Fibroblast of skin of right biceps (primary cell): ENCODE data around the gene CRYZL1.
"Not testable (repeated sequence)": the region's sequence is repeated elsewhere in the genome, so short reads cannot be mapped to it uniquely, and the experiment has no call there.

Experiments
- DNase-seq: peaks from one replicate; pipeline ENCODE4 v3.0.0-alpha.2; 2013

CRYZL1 gene

DNA sequence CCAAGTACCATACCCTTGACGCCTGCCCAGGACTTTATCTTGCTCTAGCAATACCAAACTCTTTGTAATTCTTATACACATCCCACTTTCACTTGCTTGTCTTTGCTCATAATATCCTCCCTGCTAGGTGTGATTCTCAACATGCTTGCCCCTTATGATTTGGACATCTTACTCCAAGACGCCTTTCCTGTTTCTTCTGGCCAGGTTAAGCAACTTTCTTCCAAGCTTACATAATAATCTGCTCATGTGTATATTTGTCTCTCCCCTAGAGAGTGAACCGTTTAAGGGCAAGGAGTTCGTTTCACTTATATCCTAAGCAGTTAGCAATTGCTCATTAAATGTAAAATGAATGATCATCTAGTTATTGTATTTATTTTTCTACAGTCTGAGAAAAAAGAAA, 21.8 kb downstream of the CRYZL1 start:
- DNase-seq = no peak

DNA sequence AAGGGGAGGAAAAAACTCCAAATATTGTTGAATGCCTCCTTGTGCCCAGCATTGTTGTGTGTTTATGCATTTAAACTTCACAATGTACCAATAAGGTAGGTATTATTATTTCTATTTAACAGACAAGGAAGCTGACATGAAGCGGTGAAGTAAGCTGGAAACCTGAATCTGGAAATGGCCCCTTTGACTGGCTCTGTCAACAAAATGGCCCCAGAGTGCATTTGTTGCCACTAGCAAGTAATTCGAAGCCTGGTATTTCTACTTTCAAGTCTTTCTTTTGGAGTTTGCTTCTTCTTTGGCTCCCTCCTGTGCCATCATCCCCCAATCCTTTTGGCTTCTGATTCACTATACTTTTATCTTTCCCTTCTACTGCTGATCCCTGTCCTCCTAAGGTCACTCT, 23.1 kb downstream of the CRYZL1 start:
- no peak for DNase-seq

DNA sequence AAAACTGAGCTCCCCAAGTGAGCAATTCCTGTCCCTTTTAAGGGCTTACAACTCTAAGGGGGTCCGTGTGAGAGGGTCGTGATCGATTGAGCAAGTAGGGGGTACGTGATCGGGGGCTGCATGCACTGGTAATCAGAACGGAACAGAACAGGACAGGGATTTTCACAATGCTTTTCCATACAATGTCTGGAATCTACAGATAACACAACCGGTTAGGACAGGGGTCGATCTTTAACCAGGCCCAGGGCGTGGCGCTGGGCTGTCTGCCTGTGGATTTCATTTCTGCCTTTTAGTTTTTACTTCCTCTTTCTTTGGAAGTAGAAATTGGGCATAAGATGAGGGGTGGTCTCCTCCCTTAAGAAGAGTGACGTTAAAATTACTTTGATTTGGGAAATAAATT, 24.0 kb downstream of the CRYZL1 start:
- not testable (repeated sequence) for DNase-seq

DNA sequence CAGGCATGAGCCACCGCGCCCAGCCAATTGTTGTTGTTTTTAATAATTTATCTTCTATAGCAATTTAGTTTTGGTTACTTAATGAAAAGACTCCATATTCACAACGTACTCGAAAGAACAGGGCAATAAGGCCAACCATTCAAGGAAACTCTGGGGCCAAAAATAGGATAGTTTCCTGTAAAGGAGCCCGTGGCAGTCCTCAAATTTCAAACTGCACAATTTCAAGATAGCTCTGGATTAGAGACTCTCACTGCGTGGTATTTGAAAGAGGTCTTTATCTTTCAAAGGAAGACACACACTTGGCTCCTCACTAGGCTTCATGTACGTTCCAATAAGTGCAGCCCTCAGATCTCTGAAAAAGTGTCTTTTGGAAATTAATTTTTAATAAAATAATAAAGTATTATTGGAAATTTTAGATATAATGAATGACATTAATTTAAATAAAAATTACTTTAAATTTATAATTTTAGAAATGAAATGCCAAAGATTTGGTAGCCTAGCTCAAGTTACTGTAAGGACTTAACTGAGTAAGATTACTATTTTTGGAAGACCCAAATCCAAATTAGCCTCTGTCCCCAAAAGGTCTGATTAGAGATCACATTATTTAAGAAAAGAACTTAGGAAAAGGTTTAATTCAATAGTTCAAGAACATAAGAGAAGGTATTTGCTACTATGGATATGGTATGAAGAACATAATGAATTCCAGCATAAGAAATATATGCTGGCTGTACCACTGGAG, 30.4 kb downstream of the CRYZL1 start:
- no peak for DNase-seq

DNA sequence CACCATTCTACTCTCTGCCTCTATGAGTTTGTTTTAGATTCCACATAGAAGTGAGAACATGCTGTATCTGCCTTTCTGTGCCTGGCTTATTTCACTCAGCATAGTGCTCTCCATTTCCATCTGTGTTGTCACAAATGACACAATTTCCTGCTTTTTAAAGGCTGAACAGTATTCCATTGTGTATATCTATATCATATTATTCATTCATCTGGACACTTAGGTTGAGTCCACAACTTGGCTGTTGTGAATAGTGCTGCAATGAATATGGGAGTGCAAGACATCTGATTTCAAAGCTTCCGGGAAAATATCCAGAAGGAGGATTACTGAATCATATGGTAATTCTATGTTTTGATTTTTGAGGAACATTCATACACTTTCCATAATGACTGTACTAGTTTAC, 33.0 kb downstream of the CRYZL1 start:
- DNase-seq = peak; percentile 8

DNA sequence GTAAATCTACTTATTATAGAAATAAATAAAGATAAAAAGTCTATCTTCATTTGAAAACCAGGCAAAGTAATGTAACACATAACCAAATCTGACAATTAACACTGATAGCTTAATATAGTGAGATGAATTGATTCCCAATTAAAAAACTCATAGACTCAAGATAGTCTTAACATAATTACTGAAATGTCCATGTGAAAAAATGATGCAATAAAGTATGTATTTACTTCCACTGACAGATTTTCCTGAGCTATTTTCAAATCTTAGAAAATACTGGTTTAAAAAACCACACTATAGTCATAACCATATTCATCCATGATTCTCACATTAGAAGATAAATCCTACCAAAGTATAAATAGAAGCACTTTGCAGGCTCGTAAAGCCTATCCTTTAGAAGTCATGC, 43.5 kb downstream of the CRYZL1 start:
- no peak for DNase-seq

DNA sequence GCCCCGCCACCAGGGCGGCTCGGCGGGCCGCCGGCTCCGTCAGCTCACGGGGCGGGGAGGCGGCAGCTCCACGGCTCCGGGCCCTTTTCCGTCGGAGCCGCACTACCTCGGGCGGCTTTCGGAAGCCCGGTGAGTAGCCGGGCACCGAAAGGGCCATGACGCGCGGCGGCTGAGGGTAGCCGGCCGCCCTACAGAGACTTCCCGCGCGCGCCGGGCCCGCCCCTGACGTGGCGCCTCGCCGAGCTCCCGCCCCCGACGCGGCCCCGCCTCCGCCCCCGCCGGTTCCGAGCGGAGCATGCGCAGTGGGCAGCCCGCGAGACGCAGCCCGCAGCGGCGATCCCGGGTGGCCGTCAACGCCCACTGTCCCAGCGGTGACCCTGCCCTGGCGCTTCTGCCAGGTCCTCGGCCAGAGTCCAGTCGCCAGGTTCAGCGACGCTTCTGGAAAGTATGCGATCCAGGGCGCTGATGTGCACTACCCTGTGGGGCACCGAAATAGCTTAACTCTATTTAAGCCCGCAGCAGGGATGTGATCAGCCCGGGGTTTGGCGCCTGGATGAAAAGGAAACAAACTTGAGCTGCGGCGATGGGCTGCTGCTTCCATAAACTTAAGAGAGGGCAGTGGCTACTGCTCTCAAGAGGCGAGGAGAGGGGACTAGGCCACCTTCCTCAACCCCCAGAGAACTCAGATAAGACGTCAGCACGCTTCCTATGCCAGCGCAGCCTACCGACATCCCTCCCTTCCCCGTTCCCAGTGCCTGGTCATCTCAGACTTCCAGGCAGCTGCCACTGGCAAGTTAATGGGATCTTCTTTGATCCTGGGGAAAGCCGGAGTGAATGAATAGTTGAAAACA, 52.8 kb downstream of the CRYZL1 start, which contains the start of gene DONSON:
Gene DONSON (minus strand): TSS at position 200 of the 851 bp plus-strand sequence. CDS start 43 bp downstream, at position 157.
- peak; percentile 83 for DNase-seq

DNA sequence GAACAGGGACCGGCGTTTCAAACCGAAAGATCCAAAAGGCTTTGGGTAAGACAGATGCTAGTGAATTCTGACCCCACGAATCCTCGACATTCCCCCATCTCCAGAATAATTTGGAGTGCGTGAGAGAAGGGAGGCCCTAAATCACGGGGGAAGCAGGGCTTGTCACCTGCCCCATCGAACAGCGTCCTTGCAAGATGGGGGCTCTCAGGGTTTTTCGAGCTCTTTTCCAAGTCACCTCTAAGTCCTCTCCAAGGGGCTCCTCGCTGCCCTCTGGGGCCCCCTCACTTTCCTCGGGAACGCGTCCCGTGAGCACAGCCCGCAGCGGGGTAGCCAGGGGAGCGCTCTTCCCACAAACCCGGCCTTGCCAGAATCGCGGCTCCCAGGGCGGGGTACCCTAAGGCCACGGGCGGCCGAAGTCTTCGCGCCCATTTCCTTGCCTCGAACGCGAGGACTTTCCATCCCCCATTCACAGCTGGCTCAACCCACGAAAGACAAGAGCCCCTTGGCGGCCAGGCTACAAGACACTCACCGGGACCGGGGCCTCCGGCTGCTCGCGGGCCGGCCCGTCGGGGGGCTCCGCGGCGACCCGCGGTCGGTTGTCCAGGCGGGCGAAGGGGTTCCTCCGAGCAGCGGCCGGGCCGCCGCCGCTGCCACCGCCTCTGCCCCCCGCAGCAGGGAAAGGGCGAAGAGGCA, 53.6 kb downstream of the CRYZL1 start:
- DNase-seq = peak; percentile 38

DNA sequence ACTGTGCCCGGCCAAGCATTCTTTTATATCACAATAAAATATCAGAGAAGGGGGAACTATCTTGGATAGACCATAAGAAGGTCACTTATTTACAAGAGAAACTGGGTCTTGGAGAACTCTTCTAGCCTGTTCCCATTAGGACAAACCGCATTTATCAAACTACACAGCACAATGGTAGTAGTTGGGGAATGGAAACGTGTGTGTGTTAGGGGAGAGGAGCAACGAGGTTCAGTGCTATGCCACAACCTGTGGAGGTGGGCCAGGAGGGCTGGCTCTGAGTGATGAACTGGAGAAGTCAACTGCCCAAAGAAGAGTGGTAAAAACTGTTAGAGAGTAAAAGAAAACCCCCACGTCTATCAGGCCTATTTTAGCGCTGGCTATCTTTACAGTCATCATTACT, 54.6 kb downstream of the CRYZL1 start:
- no peak for DNase-seq

DNA sequence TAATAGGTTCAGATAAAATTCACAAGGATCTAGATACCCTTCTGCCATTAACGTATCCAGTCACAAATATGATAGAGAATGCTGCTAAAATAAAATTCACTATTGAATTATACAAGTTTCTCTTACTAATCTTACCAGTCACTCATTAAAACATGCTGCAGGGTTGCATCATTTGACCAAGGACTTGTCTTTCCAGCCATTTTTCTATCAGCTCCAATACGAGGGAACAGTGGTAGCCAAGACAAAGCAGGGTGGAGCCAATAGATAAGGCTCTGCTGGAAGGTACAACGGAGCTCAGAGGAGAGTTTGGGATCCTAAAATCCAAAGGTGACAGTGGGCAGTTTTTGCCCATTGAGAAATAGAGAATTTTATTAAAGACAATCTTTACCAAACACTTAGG, 57.1 kb downstream of the CRYZL1 start:
- DNase-seq = no peak

DNA sequence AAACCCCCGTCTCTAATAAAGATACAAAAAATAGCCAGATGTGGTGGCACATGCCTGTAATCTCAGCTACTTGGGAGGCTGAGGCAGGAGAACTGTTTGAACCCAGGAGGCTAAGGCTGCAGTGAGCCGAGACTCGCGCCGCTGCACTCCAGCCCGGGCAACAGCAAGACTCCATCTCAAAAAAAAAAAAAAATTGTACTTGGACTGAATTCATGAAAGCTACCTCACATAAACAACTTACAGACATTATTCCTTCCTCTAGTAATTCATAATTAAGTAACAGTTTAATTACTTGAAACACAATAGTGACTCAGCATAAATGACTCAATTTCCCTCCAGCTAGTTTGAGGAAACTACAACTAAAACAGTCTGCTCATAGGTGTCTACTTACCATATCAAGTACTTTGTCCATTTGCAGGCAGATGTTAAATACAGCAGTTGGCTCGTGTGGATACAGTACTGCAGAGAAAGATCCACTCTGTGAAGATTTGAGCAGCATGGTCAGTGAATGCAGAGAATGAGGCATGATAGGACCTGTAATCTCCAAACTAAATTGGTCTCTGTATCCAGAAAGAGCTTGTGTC, 62.5 kb downstream of the CRYZL1 start:
- peak; percentile 14 for DNase-seq

DNA sequence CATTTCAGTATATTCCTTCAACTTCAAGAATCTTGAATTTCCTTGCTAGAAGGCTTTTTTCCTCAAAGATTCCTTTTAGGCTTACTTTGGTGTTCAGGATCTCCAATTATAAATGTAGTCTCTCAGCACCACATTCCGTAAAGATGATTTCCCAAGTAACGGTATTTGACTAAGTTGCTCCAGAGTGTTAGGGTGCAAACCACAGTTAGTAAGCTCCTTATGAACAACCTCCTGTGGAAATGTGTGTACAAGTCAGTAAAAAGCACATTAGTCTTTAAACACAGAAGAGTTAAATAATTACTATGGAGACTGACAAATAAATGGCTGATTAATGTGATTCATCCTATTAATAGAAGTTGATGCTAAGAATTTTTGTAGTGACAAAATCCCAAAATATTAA, 63.3 kb downstream of the CRYZL1 start:
- peak; percentile 65 for DNase-seq

DNA sequence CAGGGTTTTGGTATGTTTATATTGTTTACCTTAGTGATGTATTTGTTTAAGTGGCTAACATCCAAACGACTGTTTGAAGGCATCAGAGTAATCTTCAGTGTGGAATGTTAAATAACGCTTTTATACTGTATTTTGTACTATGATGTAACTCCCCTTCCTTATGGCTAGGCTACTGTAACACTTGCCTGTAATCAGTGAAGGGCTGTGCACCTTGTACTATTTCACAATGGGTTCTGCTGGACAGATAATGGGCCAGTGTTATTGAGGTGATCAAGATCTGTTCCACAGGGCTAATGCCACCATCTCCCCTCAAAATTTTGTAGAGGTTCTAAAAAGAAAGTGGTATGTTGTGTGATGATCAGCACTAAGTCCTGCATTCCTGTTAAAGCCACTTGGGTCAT, 64.8 kb downstream of the CRYZL1 start:
- not testable (repeated sequence) for DNase-seq

DNA sequence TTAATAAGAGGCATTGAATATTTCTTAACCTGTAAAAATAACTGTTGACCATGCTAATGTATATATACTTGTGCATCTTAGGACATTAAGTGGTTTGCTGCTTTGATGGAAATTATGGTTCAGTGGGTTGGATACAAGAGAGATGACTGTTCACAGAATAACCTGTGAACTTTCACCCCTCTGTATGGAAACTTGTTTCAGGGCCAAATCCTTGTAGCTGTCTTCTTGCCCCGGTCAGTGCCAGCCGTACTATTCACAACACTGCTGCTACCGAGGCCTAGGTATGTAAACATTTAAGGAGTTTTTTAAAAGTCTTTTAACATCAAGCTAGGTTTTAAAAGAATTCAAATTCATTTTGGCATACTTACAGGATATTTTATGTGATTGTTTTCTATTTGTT, 69.2 kb downstream of the CRYZL1 start:
- DNase-seq = no peak

DNA sequence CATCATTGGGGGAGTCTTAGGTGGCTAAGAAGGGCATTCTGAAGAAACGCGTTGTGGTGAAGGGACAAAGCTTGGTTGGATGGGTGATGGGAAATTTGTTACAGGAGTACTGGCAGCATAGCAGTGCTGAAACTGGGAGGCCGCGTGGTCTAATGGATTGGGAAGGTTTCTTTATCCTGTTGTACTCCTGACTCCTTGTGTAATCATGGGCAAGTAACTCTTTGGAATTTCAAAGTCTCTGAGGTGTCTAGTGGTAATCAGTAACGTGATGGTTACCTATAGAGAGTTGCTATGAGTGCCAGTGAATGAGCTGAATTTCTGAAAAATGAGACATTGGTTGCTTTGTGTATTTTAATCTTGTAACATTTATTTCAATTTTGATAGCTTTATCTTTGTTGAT, 71.5 kb downstream of the CRYZL1 start:
- no peak for DNase-seq

DNA sequence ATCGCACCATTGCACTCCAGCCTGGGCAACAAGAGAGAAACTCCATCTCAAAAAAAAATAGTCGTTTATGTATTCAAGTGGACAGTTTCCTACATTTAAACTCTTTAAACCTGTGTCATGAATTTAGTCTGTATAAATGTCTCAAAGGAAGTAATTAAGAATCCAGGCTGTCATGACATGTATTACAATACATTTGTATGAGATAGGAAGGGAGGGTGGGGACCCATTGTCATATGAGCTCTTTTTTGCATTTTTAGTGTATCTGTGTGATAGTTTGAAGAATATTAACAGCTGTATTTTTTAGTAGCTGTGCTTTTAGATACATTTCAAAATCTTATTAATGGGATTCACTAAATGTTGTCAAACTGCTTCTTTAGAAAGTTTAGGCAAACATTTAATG, 73.1 kb downstream of the CRYZL1 start:
- DNase-seq = no peak

DNA sequence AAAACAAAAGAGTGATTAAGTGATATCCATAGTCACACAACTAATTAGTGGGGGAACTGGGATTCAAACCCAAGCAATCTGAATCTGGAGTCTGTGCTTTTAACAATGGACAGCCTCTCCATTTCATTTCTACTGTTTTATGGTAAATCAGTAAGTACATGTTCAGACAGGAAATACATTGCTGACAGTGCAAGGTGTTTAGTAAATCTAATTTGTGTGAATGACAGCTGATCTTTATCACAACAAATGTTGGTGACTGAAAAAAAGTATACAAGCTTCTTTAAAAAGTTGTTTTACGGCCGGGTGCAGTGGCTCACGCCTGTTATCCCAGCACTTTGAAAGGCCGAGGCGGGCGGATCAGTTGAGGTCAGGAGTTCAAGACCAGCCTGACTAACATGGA, 73.6 kb downstream of the CRYZL1 start:
- no peak for DNase-seq

DNA sequence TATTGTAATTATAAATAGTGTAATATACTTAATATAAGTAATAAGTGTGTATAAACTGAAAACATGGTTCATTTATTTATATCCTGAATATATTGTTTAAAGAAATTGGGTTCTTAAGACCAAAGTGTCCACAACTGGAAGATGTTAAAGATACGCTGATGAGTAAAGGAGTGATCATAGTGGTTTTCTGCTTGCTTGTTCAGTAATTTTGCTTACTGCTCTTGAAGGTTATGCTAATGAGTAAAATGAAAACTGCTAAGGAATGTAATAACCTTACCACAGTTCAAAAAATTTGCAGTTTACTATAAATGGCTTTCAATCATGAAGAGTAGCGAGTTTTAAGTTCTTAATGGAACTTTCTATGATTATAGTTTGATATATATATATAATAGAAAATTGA, 75.0 kb downstream of the CRYZL1 start:
- peak; percentile 9 for DNase-seq

DNA sequence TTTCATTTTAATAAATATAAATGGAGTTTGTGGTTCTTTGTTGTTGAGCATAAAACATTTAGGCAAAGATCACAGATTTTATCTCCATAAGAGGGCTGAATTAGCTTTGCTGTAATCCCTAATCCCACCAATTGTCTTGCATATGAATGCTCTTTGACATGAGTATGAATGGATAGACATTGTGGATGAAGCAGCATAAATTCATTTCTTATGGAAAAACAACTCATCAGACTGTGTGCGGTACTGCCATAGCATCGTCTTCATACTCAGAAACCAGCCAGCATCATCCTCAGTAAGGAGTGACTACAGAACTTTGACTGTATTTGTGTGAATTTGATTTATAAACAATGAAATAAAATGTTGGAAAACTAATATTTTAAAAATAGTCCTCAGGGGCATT, 79.2 kb downstream of the CRYZL1 start:
- no peak for DNase-seq

DNA sequence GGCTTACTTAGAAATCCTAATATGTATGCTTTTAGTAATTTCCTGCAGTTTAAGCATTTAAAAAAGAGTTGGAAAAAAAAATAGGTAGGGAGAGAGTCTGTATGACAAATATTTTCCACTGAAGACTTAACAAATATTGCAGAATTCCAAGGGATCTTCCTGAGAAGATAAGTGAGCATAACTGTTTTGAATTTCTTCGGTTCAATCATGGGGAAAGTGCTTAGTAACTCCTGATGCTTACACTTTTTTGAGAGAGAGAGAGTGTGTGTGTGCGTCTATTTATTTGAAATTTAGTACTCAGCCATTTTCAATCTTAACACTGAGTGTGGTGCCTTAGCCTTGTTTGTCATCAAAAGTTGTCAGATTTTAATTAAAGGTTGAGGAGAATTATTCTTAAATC, 80.2 kb downstream of the CRYZL1 start:
- no peak for DNase-seq

DNA sequence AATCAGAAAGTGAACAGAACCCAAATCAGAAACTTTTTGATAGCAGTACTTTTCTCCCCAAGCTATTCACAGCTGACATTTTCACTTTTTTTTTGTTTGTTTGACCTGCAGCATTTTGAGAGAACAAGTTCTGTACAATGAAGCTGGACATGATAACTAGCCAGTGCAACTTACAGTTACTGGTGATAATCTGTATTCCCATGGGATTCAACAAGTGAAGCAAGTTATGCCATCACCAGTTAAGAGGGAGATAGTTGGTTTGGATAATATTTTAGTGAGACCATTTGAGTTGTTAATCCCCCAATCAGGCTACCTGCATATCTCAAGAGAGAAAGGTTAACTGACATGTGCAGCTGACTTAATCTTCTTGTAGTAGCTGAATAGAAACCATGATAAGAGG, 80.6 kb downstream of the CRYZL1 start:
- no peak for DNase-seq

DNA sequence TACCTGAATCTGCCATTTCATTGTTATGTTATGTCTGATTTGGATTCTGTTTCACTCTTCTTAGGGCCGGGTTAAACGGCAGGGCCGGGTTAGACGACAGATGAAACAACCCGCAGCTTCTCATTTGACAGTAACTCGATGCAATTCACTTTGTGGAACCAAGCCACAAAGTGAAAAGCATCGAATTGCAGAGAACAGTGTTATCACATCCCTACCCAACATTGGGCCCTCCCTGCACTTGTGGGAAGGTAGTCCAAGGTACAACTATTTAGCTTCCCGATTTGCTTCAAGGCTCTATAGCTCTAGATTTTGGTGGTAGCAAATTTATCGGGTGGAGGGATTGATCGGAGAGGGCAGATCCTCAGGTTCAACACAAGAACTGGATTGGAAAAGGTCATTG, 81.7 kb downstream of the CRYZL1 start:
- DNase-seq = no peak

DNA sequence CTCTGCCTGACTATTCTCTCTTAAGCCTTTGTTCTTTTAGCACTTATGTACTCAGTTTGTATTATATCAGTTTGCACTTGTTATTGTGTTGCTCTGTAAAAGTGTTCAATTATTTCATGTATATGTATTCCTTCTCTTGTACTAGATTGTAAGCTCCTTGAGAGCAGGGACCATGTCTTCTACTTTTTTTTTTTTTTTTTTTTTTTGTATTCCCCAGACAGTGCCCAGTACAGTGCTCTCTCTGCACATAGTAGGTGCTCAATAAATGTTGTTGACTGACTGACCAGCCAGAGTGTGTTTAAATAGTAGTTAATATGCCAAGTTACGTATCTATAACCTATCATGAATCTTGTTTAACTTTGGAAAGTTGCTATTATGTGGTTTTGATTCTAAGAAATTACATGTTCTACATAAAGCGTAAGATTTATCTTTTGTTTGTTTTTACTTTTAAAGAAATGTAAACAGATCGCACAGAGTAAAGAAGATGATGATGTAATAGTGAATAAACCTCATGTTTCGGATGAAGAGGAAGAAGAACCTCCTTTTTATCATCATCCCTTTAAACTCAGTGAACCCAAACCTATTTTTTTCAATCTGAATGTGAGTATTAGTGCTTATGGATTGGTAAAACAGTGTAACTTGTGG, 82.6 kb downstream of the CRYZL1 start:
- DNase-seq = no peak
